A673 (cell line): Measurements from ENCODE around the gene FGD4. TPM values are rescaled to one million over a fixed set of nuclear protein-coding genes. Genes with fewer than 3 reads are reported as not detected.

Experiments
- BruUV-seq: library from RNA; stranded (reverse); fragments of 400-500 nt; replicated peaks from 2 replicates; lab custom pipeline; 2021; lab: Mats Ljungman, UMichigan
- CTCF ChIA-PET: fragments of 300-600 bp; sonication (Branson Sonifier 250); formaldehyde crosslinking; loops from one replicate; lab custom pipeline; 2022; ENCODE audit warnings: antibody characterized with exemption; lab: Charles Lee
- POLR2A ChIA-PET: fragments of 300-600 bp; sonication (Branson Sonifier 250); formaldehyde crosslinking; loops from one replicate; lab custom pipeline; 2022; ENCODE audit warnings: antibody characterized with exemption; ENCODE audit not compliant: low non-redundant PET; lab: Charles Lee
- DNase-seq: peaks from one replicate; pipeline ENCODE4 v3.0.0-alpha.2; 2015; ENCODE audit warnings: low spot score
- H3K27ac ChIP-seq: fragments of 200-600 bp; sonication (generic); 2 replicates; pipeline ENCODE4 v1.5.1; 2016; ENCODE audit warnings: mixed run types, low read depth, mild to moderate bottlenecking, mixed read lengths, antibody characterized with exemption, low read length; ENCODE audit not compliant: poor library complexity, severe bottlenecking
- H3K27me3 ChIP-seq: fragments of 200-600 bp; sonication (generic); replicated peaks from 2 replicates; pipeline ENCODE4 v1.6.1; 2017; ENCODE audit warnings: mixed run types, low read depth, mild to moderate bottlenecking, mixed read lengths, antibody characterized with exemption, low read length; ENCODE audit not compliant: insufficient read depth, poor library complexity
- H3K36me3 ChIP-seq: fragments of 200-600 bp; sonication (generic); 2 replicates; pipeline ENCODE4 v1.6.1; 2016; ENCODE audit warnings: mixed run types, mild to moderate bottlenecking, mixed read lengths, antibody characterized with exemption, low read length; ENCODE audit not compliant: insufficient read depth, poor library complexity, severe bottlenecking
- H3K4me1 ChIP-seq: fragments of 200-600 bp; sonication (generic); 2 replicates; pipeline ENCODE4 v1.6.1; 2017; ENCODE audit warnings: mixed run types, mild to moderate bottlenecking, mixed read lengths, antibody characterized with exemption, low read length; ENCODE audit not compliant: insufficient read depth, poor library complexity, severe bottlenecking
- H3K4me3 ChIP-seq: fragments of 200-600 bp; sonication (generic); 2 replicates; pipeline ENCODE4 v1.5.1; 2016; ENCODE audit warnings: low read depth, mixed run types, mild to moderate bottlenecking, mixed read lengths, low read length; ENCODE audit not compliant: poor library complexity, severe bottlenecking
- H3K9me3 ChIP-seq: fragments of 200-600 bp; sonication (generic); 2 replicates; pipeline ENCODE4 v1.6.1; 2016; ENCODE audit warnings: mixed run types, low read depth, mild to moderate bottlenecking, mixed read lengths, antibody characterized with exemption, low read length; ENCODE audit not compliant: poor library complexity, severe bottlenecking
- EZH2 ChIP-seq: fragments of 200-600 bp; sonication (generic); IDR thresholded peaks from 2 replicates; pipeline ENCODE4 v1.6.1; 2017; ENCODE audit warnings: borderline replicate concordance, low read depth, mild to moderate bottlenecking, mixed read lengths, antibody characterized with exemption, low read length; ENCODE audit not compliant: poor library complexity, severe bottlenecking
- intact Hi-C: fragments of 100-400 bp; cut with micrococcal nuclease; formaldehyde crosslinking; loops from one replicate; pipeline ENCODE4 v1.10.0; 2022; ENCODE audit not compliant: unreplicated experiment
- total RNA-seq: library from RNA; stranded (reverse); gene quantifications from 2 replicates; pipeline ENCODE4 v1.2.3, GENCODE V29; 2021
- TF ChIP-seq, protein P1 (sequence below): fragments of 300-800, 200-600 bp; sonication (generic); conservative IDR thresholded peaks from 2 replicates; pipeline ENCODE4 v1.5.1; 2017; ENCODE audit warnings: low read depth, mild to moderate bottlenecking, antibody characterized with exemption, low read length, moderate library complexity, mixed read lengths

FGD4 gene
- total RNA-seq, 1 experiment from 2014 or later = 21.5 TPM

- H3K36me3 ChIP-seq = no peaks in the 10 kb centered on the region
- H3K4me1 ChIP-seq = peaks cover 7% of the 10 kb centered on the region
- H3K27me3 ChIP-seq = no peaks in the 10 kb centered on the region
- BruUV-seq = no TSS peak
- no peak overlapping the region for H3K4me3 ChIP-seq
- TF ChIP-seq, protein P1, sequence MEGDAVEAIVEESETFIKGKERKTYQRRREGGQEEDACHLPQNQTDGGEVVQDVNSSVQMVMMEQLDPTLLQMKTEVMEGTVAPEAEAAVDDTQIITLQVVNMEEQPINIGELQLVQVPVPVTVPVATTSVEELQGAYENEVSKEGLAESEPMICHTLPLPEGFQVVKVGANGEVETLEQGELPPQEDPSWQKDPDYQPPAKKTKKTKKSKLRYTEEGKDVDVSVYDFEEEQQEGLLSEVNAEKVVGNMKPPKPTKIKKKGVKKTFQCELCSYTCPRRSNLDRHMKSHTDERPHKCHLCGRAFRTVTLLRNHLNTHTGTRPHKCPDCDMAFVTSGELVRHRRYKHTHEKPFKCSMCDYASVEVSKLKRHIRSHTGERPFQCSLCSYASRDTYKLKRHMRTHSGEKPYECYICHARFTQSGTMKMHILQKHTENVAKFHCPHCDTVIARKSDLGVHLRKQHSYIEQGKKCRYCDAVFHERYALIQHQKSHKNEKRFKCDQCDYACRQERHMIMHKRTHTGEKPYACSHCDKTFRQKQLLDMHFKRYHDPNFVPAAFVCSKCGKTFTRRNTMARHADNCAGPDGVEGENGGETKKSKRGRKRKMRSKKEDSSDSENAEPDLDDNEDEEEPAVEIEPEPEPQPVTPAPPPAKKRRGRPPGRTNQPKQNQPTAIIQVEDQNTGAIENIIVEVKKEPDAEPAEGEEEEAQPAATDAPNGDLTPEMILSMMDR = no peak
- no peak for TF ChIP-seq EZH2
- POLR2A ChIA-PET = no interaction called here
- intact Hi-C loops = no loop called here
- no peaks in the 10 kb centered on the region for H3K9me3 ChIP-seq
- DNase-seq = no peak
- no peak overlapping the region for H3K27ac ChIP-seq
- CTCF ChIA-PET = no interaction called here
Observed at GRCh38 chr12:32360956-32361355, 38.4 kb upstream of the FGD4 start.

- Histone ChIP-seq H3K4me3 (no peak overlapping the region), H3K36me3 (no peaks in the 10 kb centered on the region), H3K27me3 (no peaks in the 10 kb centered on the region), H3K4me1 (peaks cover 7% of the 10 kb centered on the region), H3K9me3 (no peaks in the 10 kb centered on the region), H3K27ac (no peak overlapping the region)
- intact Hi-C loops = no loop called here
- TF ChIP-seq EZH2 = no peak
- TF ChIP-seq, protein P1 = no peak
- ChIA-PET CTCF (interaction anchor here (1.0 kb wide), 1 partner anchor 93 kb away, joined by 4 read pairs; no protein-coding TSS in a partner anchor), POLR2A (no interaction called here)
- DNase-seq = no peak
- no TSS peak for BruUV-seq
Observed at GRCh38 chr12:32362892-32363291, 36.5 kb upstream of the FGD4 start.

DNA sequence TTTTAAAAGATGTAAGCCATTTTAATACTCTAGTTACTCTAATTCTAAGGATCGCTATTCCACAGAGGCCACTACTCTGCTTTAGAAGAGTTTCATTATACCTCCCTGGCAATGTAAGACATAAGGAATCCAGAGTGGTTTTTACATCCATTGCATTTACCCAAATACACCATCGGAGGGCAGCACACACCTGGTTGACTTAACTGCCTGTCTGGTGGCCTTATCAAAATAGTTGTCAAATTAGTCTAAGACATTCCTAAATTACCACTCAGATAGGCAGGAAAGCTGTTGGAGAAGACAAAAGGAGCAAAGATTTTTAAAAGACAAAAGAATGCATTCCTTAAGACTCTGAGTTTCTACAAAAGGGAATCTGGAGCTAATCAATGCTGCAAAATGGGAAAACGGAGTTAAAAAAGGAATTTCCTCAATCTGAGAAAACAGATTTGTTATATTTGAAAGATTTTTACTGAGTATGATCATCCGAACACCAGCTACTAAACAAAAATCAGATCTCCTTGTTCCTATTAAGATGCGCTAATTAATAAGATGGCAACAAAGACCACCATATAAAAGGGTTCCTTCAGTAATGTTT, 33.8 kb upstream of the FGD4 start:
- CTCF ChIA-PET = interaction anchor here (0.6 kb wide), 1 partner anchor 713 kb away, joined by 5 read pairs; no protein-coding TSS in a partner anchor
- Histone ChIP-seq H3K9me3 (no peaks in the 10 kb centered on the region), H3K36me3 (no peaks in the 10 kb centered on the region), H3K27me3 (no peaks in the 10 kb centered on the region), H3K4me1 (peaks cover 7% of the 10 kb centered on the region), H3K4me3 (no peak overlapping the region), H3K27ac (no peak overlapping the region)
- intact Hi-C loops = loop anchor here (1.0 to 5.0 kb wide), 3 partner anchors 292 to 377 kb away; no protein-coding TSS in a partner anchor
- no TSS peak for BruUV-seq
- POLR2A ChIA-PET = no interaction called here
- DNase-seq = peak; percentile 80
- TF ChIP-seq, protein P1 = peak; percentile 85
- no peak for TF ChIP-seq EZH2
